Right lobe of liver (tissue), 4 donors: ENCODE data around the gene SLC7A9.

Experiments
- POLR2A ChIP-seq: fragments of 450-650 bp; IDR thresholded peaks from one replicate; pipeline ENCODE4 v1.6.1; 2017; ENCODE audit warnings: antibody characterized with exemption, mild to moderate bottlenecking
- TF ChIP-seq, protein P1 (sequence below), 4 donors: fragments of 200-600 bp in 3 of 4; fragments of 450-650 bp in 1 of 4; IDR thresholded peaks; one replicate each; pipeline versions ENCODE4 v1.5.1 to v1.8.0; 2016 to 2022; ENCODE audit warnings: antibody characterized with exemption in 4 of 4, mild to moderate bottlenecking in 2 of 4
- donor health status: DM: no; HTN: no; CAD: no.
- donor health status: DM: no; HTN: no; CAD: no.
- donor health status: DM: no; HTN: yes; CAD: no.

DNA sequence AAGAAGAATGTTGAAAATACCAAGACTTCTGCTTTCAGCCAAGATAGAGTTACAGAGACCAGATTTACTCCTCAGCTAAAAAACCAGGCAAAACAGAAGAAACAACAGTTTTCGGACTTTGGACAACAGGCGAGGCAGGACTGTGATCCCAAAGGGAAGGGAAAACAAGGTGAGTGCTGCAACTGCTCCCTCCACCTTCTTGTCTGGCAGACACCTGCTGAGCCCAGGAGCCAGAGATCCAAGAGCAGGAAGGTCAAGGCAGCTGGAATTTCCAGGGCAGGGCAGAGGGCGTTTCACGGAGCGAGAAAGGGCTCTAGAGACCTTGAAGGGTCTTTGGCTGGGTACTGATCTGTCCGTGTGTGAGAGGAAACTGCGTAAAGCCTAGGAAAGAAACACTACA lies 32.9 kb upstream of the SLC7A9 start:
- TF ChIP-seq, protein P1, sequence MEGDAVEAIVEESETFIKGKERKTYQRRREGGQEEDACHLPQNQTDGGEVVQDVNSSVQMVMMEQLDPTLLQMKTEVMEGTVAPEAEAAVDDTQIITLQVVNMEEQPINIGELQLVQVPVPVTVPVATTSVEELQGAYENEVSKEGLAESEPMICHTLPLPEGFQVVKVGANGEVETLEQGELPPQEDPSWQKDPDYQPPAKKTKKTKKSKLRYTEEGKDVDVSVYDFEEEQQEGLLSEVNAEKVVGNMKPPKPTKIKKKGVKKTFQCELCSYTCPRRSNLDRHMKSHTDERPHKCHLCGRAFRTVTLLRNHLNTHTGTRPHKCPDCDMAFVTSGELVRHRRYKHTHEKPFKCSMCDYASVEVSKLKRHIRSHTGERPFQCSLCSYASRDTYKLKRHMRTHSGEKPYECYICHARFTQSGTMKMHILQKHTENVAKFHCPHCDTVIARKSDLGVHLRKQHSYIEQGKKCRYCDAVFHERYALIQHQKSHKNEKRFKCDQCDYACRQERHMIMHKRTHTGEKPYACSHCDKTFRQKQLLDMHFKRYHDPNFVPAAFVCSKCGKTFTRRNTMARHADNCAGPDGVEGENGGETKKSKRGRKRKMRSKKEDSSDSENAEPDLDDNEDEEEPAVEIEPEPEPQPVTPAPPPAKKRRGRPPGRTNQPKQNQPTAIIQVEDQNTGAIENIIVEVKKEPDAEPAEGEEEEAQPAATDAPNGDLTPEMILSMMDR (IDR thresholded peaks at IDR 0.05), result no peak
- no peak for TF ChIP-seq POLR2A
